ENCODE measurements around the gene CSNK1D. TPM values are rescaled to one million over a fixed set of nuclear protein-coding genes. Genes with fewer than 3 reads are reported as not detected.

Gene CSNK1D
- total RNA-seq, 1 donor from 2014 or later = 118 TPM

DNA sequence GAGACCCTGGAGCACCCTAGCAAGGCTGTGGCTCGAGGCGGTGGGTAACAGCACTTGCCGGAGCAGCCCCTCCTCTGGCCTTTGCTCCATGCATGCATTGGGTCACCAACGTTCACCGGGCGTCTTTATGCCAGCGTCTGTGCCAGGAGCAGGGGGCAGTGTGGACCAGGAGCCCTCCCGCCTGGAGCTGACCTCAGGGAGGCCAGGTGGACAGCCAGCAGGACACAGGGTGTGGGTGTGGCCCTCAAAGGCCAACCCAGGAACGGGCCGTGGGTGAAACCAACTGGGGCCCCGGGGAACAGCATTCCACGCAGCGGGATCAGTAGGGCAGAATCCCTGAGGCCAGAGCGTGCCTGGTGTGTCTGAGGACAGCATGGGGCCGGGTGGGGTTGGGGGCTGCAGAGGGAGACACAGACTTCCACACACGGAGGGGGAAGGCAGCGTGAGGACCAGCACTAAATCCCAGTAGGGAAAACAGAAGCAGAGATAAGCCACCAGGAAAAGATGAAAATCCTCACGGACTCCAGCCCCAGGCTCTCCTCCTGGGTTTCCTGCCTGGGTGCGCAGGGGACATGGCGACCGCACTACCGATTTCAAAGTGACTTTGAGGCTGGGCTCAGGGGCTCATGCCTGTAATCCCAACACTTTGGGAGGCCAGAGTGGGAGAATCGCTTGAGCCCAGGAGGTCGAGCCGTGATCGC is 46.8 kb upstream of the CSNK1D start:
- no peaks in the 10 kb centered on the region for H3K36me3 Mint-ChIP-seq (ENCODE audit: unreplicated experiment)
- no peak for DNase-seq (ENCODE audit: extremely low spot score, unreplicated experiment)
- H3K9me3 Mint-ChIP-seq (ENCODE audit: unreplicated experiment) = no peaks in the 10 kb centered on the region
- no peak overlapping the region for H3K4me3 Mint-ChIP-seq (ENCODE audit: unreplicated experiment)
- no peak overlapping the region for H3K27ac Mint-ChIP-seq (ENCODE audit: unreplicated experiment)
- peaks cover 3% of the 10 kb centered on the region for H3K4me1 Mint-ChIP-seq (ENCODE audit: unreplicated experiment)
- TF ChIP-seq, protein P1, sequence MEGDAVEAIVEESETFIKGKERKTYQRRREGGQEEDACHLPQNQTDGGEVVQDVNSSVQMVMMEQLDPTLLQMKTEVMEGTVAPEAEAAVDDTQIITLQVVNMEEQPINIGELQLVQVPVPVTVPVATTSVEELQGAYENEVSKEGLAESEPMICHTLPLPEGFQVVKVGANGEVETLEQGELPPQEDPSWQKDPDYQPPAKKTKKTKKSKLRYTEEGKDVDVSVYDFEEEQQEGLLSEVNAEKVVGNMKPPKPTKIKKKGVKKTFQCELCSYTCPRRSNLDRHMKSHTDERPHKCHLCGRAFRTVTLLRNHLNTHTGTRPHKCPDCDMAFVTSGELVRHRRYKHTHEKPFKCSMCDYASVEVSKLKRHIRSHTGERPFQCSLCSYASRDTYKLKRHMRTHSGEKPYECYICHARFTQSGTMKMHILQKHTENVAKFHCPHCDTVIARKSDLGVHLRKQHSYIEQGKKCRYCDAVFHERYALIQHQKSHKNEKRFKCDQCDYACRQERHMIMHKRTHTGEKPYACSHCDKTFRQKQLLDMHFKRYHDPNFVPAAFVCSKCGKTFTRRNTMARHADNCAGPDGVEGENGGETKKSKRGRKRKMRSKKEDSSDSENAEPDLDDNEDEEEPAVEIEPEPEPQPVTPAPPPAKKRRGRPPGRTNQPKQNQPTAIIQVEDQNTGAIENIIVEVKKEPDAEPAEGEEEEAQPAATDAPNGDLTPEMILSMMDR (IDR thresholded peaks at IDR 0.05) = no peak
- H3K27me3 Mint-ChIP-seq (ENCODE audit: unreplicated experiment) = peaks cover 5% of the 10 kb centered on the region

DNA sequence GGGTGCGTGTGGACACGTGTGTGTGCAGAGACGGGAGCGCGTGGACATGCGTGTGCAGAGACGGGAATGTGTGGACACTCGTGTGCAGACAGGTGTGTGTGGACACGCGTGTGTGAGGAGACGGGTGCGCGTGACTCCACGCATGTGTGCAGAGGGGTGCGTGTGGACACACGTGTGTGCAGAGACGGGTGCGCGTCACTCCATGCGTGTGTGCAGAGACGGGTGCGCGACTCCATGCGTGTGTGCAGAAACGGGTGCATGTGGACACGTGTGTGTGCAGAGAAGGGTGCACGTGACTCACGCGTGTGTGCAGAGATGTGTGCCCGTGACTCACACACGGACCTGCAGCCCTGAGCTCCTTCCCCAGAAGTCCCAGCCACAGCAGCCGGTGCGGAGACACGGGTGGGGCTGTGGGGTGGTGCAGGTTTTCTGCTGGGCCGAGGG is 46.1 kb upstream of the CSNK1D start:
- H3K27ac Mint-ChIP-seq (ENCODE audit: unreplicated experiment) = no peak overlapping the region
- H3K4me3 Mint-ChIP-seq (ENCODE audit: unreplicated experiment) = no peak overlapping the region
- no peaks in the 10 kb centered on the region for H3K9me3 Mint-ChIP-seq (ENCODE audit: unreplicated experiment)
- H3K4me1 Mint-ChIP-seq (ENCODE audit: unreplicated experiment) = peaks cover 3% of the 10 kb centered on the region
- TF ChIP-seq, protein P1 (IDR thresholded peaks at IDR 0.05) = no peak
- H3K27me3 Mint-ChIP-seq (ENCODE audit: unreplicated experiment) = peaks cover 7% of the 10 kb centered on the region
- no peak for DNase-seq (ENCODE audit: extremely low spot score, unreplicated experiment)
- H3K36me3 Mint-ChIP-seq (ENCODE audit: unreplicated experiment) = no peaks in the 10 kb centered on the region

DNA sequence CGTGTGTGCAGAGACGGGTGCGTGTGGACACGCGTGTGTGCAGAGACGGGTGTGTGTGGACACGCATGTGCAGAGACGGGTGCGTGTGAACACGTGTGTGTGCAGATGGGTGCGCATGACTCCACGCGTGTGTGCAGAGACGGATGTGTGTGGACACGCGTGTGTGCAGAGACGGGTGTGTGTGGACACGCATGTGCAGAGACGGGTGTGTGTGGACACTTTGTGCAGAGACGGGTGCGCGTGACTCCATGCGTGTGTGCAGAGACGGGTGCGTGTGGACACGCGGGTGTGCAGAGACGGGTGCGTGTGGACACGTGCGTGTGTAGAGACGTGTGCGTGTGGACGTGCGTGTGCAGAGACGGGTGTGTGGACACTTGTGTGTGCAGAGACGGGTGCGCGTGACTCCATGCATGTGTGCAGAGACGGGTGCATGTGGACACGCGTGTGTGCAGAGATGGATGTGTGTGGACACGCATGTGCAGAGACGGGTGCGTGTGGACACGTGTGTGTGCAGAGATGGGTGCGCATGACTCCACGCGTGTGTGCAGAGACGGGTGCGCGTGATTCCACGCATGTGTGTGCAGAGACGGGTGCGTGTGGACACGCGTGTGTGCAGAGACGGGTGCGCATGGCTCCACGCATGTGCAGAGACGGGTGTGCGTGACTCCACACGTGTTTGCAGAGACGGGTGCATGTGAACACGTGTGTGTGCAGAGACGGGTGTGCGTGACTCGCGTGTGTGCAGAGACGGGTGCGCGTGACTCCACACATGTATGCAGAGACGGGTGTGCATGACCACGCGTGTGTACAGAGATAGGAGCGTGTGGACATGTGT is 45.5 kb upstream of the CSNK1D start:
- DNase-seq (ENCODE audit: extremely low spot score, unreplicated experiment) = no peak
- H3K4me3 Mint-ChIP-seq (ENCODE audit: unreplicated experiment) = no peak overlapping the region
- no peaks in the 10 kb centered on the region for H3K36me3 Mint-ChIP-seq (ENCODE audit: unreplicated experiment)
- TF ChIP-seq, protein P1 (IDR thresholded peaks at IDR 0.05) = no peak
- H3K27me3 Mint-ChIP-seq (ENCODE audit: unreplicated experiment) = peaks cover 9% of the 10 kb centered on the region
- no peak overlapping the region for H3K27ac Mint-ChIP-seq (ENCODE audit: unreplicated experiment)
- peaks cover 3% of the 10 kb centered on the region for H3K4me1 Mint-ChIP-seq (ENCODE audit: unreplicated experiment)
- H3K9me3 Mint-ChIP-seq (ENCODE audit: unreplicated experiment) = no peaks in the 10 kb centered on the region

DNA sequence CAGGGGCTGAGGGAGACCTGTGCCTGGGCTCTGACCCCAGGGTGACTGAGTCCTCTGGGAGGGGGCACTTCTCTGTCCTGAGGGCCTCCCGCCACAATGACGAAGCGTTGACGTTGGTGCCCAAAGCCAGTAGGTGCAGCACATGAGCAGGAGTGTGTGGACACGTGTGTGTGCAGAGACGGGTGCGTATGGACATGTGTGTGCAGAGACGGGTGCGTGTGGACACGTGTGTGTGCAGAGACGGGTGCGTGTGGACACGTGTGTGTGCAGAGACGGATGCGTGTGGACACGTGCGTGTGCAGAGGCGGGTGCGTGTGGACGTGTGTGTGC is 44.6 kb upstream of the CSNK1D start:
- Mint-ChIP-seq H3K4me1 (ENCODE audit: unreplicated experiment) (peaks cover 3% of the 10 kb centered on the region), H3K27me3 (ENCODE audit: unreplicated experiment) (peaks cover 11% of the 10 kb centered on the region), H3K9me3 (ENCODE audit: unreplicated experiment) (no peaks in the 10 kb centered on the region)

More for the DNA sequence above, 44.6 kb upstream of the CSNK1D start:
- Mint-ChIP-seq H3K36me3 (ENCODE audit: unreplicated experiment) (no peaks in the 10 kb centered on the region), H3K27ac (ENCODE audit: unreplicated experiment) (no peak overlapping the region), H3K4me3 (ENCODE audit: unreplicated experiment) (no peak overlapping the region)
- TF ChIP-seq, protein P1 (IDR thresholded peaks at IDR 0.05) = no peak
- no peak for DNase-seq (ENCODE audit: extremely low spot score, unreplicated experiment)
